DOHH2 (cell line): ENCODE data around the gene CCDC138.

Source experiments
- EZH2phosphoT487 ChIP-seq: fragments of 200-600 bp; sonication (generic); IDR thresholded peaks from 2 replicates; pipeline ENCODE4 v1.6.1; 2017; ENCODE audit warnings: borderline replicate concordance, mild to moderate bottlenecking, antibody characterized with exemption, low read length, moderate library complexity, mixed read lengths
- TF ChIP-seq, protein P1 (sequence below): fragments of 200-600 bp; sonication (generic); IDR thresholded peaks from one replicate; pipeline ENCODE4 v1.5.1; 2014; ENCODE audit warnings: antibody characterized with exemption, mild to moderate bottlenecking, low read depth, low read length; ENCODE audit not compliant: poor library complexity, severe bottlenecking

DNA sequence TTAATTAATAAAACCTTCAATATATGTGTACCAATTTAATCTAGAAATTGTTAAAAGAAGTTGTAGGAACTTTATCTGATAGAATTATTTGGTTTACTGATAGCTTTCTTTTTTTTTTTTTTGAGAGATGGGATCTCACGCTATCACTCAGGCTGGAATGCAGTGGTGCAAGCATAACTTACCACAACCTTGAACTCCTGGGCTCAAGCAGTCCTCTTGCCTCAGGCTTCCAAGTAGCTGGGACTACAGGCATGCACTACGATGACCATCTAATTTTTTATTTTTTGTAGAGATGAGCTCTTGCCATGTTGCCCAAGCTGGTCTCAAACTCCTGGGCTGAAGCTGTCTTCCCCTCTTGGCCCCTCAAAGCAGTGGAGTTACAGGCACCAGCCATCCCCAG lies 66.8 kb downstream of the CCDC138 start:
- TF ChIP-seq, protein P1, sequence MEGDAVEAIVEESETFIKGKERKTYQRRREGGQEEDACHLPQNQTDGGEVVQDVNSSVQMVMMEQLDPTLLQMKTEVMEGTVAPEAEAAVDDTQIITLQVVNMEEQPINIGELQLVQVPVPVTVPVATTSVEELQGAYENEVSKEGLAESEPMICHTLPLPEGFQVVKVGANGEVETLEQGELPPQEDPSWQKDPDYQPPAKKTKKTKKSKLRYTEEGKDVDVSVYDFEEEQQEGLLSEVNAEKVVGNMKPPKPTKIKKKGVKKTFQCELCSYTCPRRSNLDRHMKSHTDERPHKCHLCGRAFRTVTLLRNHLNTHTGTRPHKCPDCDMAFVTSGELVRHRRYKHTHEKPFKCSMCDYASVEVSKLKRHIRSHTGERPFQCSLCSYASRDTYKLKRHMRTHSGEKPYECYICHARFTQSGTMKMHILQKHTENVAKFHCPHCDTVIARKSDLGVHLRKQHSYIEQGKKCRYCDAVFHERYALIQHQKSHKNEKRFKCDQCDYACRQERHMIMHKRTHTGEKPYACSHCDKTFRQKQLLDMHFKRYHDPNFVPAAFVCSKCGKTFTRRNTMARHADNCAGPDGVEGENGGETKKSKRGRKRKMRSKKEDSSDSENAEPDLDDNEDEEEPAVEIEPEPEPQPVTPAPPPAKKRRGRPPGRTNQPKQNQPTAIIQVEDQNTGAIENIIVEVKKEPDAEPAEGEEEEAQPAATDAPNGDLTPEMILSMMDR = no peak
- no peak for TF ChIP-seq EZH2phosphoT487
